Umbilical cord (tissue), 2 donors: Measurements from ENCODE around the gene CREBZF. TPM values are rescaled to one million over a fixed set of nuclear protein-coding genes. Genes with fewer than 3 reads are reported as not detected.
A peak's percentile ranks its signal among the peaks of the same experiment; 100 is the strongest.
"Not testable (repeated sequence)": the region's sequence is repeated elsewhere in the genome, so short reads cannot be mapped to it uniquely, and the experiment has no call there.

Experiments used
- DNase-seq: peaks from one replicate; pipeline ENCODE4 v3.0.0-alpha.2; 2015; ENCODE audit warnings: low spot score
- total RNA-seq: library from RNA; depleted of rRNA; stranded (reverse); fragments of >200 nt; gene quantifications from one replicate; pipeline ENCODE4 v1.2.3, GENCODE V29; 2014; ENCODE audit warnings: low replicate concordance; ENCODE audit not compliant: insufficient read depth

Gene CREBZF
- total RNA-seq, 1 donor from 2014 or later: 70.1 TPM

- DNase-seq: not testable (repeated sequence)
These were observed 6.2 kb upstream of the CREBZF start for GRCh38 chr11:85670949-85671663.

GRCh38 chr11:85668157-85668556 lies 3.2 kb upstream of the CREBZF start:
- no peak for DNase-seq

- no peak for DNase-seq
These were observed 1.8 kb upstream of the CREBZF start for GRCh38 chr11:85666687-85667086.

GRCh38 chr11:85665733-85666132 lies 804 bp upstream of the CREBZF start:
- DNase-seq: no peak

GRCh38 chr11:85663753-85664614 lies 945 bp downstream of the CREBZF start:
- DNase-seq: peak; percentile 64

GRCh38 chr11:85663080-85663752 lies 1.7 kb downstream of the CREBZF start:
- DNase-seq: no peak

- no peak for DNase-seq
These were observed 2.8 kb downstream of the CREBZF start for GRCh38 chr11:85661972-85662664.

- no peak for DNase-seq
These were observed 6.7 kb downstream of the CREBZF start for GRCh38 chr11:85658180-85658579.

GRCh38 chr11:85656777-85657176 lies 8.2 kb downstream of the CREBZF start:
- no peak for DNase-seq

- not testable (repeated sequence) for DNase-seq
These were observed 10.6 kb downstream of the CREBZF start for GRCh38 chr11:85654343-85654742.

GRCh38 chr11:85652786-85653447 lies 12.0 kb downstream of the CREBZF start:
- no peak for DNase-seq

- DNase-seq: no peak
These were observed 13.8 kb downstream of the CREBZF start for GRCh38 chr11:85651118-85651517.

- DNase-seq: peak; percentile 94
These were observed 17.2 kb downstream of the CREBZF start, which contains the start of gene TMEM126A for GRCh38 chr11:85647604-85648299. Gene TMEM126A, plus strand, starts transcription at chr11:85647967. Its CDS starts 2,289 bp downstream, at chr11:85650256.

- no peak for DNase-seq
These were observed 17.9 kb downstream of the CREBZF start for GRCh38 chr11:85647078-85647477.

GRCh38 chr11:85643191-85643614 lies 21.7 kb downstream of the CREBZF start:
- DNase-seq: no peak

GRCh38 chr11:85634747-85635146 lies 30.2 kb downstream of the CREBZF start:
- no peak for DNase-seq

- no peak for DNase-seq
These were observed 36.1 kb downstream of the CREBZF start for GRCh38 chr11:85628771-85629341.

- DNase-seq: peak; percentile 99
These were observed 36.7 kb downstream of the CREBZF start, which contains the start of gene TMEM126B for GRCh38 chr11:85627998-85628770. Gene TMEM126B, plus strand, starts transcription at chr11:85628593. Its CDS starts 15 bp downstream, at chr11:85628608.
